ENCODE data around the gene RCAN1. TPM values are rescaled to one million over a fixed set of nuclear protein-coding genes. Genes with fewer than 3 reads are reported as not detected.

The RCAN1 gene
- total RNA-seq, 1 experiment from 2014 or later: 9.7 TPM

DNA sequence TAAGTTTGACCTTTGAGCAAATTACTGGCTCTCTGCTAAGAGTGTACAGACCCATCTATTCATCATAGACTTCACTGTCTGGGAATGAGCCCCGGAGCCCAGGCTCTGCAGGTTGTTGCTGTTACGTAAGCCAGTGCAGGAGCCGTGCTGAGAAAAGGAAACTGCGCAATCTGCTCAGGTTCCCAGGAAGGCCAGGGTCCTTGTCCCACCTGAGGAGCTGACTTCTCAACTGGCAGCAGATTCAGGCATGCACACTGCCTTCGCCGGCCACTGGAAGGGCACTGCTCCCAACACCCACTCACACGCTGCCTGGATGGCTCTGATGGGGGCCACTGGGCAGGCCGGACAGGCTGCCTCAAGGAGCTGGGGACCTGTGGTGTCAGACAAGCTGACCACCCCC lies 19.5 kb downstream of the RCAN1 start:
- TF ChIP-seq, protein P1, sequence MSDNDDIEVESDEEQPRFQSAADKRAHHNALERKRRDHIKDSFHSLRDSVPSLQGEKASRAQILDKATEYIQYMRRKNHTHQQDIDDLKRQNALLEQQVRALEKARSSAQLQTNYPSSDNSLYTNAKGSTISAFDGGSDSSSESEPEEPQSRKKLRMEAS (IDR thresholded peaks at IDR 0.05): no peak
- TF ChIP-seq, protein P2, sequence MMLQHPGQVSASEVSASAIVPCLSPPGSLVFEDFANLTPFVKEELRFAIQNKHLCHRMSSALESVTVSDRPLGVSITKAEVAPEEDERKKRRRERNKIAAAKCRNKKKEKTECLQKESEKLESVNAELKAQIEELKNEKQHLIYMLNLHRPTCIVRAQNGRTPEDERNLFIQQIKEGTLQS (IDR thresholded peaks at IDR 0.05): no peak
- TF ChIP-seq YY1 (IDR thresholded peaks at IDR 0.05; ENCODE audit: extremely low read depth, insufficient replicate concordance, low read depth, low read length) (no peak), SP1 (IDR thresholded peaks at IDR 0.05; ENCODE audit: low read depth) (no peak), SRF (IDR thresholded peaks at IDR 0.05; ENCODE audit: low read depth) (no peak), RAD21 (IDR thresholded peaks at IDR 0.05; ENCODE audit: low read depth) (no peak), JUND (IDR thresholded peaks at IDR 0.05) (no peak), CEBPB (IDR thresholded peaks at IDR 0.05; ENCODE audit: low read depth) (no peak), POLR2AphosphoS5 (IDR thresholded peaks at IDR 0.05; ENCODE audit: low read depth, low read length) (no peak), SIN3A (IDR thresholded peaks at IDR 0.05; ENCODE audit: low read depth) (no peak)
- TF ChIP-seq, protein P3, sequence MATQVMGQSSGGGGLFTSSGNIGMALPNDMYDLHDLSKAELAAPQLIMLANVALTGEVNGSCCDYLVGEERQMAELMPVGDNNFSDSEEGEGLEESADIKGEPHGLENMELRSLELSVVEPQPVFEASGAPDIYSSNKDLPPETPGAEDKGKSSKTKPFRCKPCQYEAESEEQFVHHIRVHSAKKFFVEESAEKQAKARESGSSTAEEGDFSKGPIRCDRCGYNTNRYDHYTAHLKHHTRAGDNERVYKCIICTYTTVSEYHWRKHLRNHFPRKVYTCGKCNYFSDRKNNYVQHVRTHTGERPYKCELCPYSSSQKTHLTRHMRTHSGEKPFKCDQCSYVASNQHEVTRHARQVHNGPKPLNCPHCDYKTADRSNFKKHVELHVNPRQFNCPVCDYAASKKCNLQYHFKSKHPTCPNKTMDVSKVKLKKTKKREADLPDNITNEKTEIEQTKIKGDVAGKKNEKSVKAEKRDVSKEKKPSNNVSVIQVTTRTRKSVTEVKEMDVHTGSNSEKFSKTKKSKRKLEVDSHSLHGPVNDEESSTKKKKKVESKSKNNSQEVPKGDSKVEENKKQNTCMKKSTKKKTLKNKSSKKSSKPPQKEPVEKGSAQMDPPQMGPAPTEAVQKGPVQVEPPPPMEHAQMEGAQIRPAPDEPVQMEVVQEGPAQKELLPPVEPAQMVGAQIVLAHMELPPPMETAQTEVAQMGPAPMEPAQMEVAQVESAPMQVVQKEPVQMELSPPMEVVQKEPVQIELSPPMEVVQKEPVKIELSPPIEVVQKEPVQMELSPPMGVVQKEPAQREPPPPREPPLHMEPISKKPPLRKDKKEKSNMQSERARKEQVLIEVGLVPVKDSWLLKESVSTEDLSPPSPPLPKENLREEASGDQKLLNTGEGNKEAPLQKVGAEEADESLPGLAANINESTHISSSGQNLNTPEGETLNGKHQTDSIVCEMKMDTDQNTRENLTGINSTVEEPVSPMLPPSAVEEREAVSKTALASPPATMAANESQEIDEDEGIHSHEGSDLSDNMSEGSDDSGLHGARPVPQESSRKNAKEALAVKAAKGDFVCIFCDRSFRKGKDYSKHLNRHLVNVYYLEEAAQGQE (IDR thresholded peaks at IDR 0.05; ENCODE audit: low read depth): no peak
- intact Hi-C loops (cut with micrococcal nuclease): no loop called here
- ChIA-PET POLR2A (no interaction called here), CTCF (no interaction called here), RAD21 (ENCODE audit: low non-redundant PET in 1 of 2, low total read pairs in 2 of 2, uncharacterized antibody in 2 of 2, unreplicated experiment in 2 of 2) (no interaction called here)
- H3K9me2 ChIP-seq (ENCODE audit: insufficient read depth): no peaks in the 10 kb centered on the region
- BruUV-seq (replicated peaks): no TSS peak
- no peak overlapping the region for H3K9ac ChIP-seq (ENCODE audit: low read length)
- no peaks in the 10 kb centered on the region for H3K79me2 ChIP-seq (ENCODE audit: insufficient read depth, low read length)
- H3K4me2 ChIP-seq (ENCODE audit: low read length): no peak overlapping the region
- no peaks in the 10 kb centered on the region for H3K27me3 ChIP-seq (ENCODE audit: insufficient read depth, low read length)
- DNase-seq (ENCODE audit: low read depth, low spot score) (no peak), ATAC-seq (no peak)
- H3K4me3 ChIP-seq (replicated peaks in 1 of 2; ENCODE audit: low read depth in 1 of 2, low read length in 2 of 2): no peak overlapping the region
- H4K20me1 ChIP-seq (ENCODE audit: insufficient read depth): no peaks in the 10 kb centered on the region
- no peak overlapping the region for H2AFZ ChIP-seq (ENCODE audit: low read depth, low read length, poor library complexity, severe bottlenecking)
- no peaks in the 10 kb centered on the region for H3K9me3 ChIP-seq (ENCODE audit: control insufficient read depth in 1 of 2, insufficient read depth in 1 of 2, low read depth in 1 of 2, low read length in 2 of 2)
- peaks cover 21 to 26% of the 10 kb centered on the region in 2 experiments for H3K4me1 ChIP-seq (ENCODE audit: control insufficient read depth in 1 of 2, insufficient read depth in 2 of 2, low read length in 2 of 2)
- no peak overlapping the region for H3K27ac ChIP-seq (ENCODE audit: low read depth, low read length)
- H3K36me3 ChIP-seq (ENCODE audit: control insufficient read depth in 1 of 2, insufficient read depth in 2 of 2, low read length in 2 of 2): no peaks in the 10 kb centered on the region
